ENCODE measurements around the gene IL1B. TPM values are rescaled to one million over a fixed set of nuclear protein-coding genes. Genes with fewer than 3 reads are reported as not detected.

IL1B gene
- total RNA-seq, 4 donors from 2014 or later = 0.53 to 9.1 TPM; not detected in 2

- TF ChIP-seq CTCF (IDR thresholded peaks at IDR 0.05) = no peak
- no peak for TF ChIP-seq POLR2A (IDR thresholded peaks at IDR 0.05)
- H3K4me1 ChIP-seq = peaks cover 0 to 5% (median 0%) of the 10 kb centered on the region in 4 donors
- no peak overlapping the region for H3K4me3 ChIP-seq
- H3K9me3 ChIP-seq = no peaks in the 10 kb centered on the region
- H3K27ac ChIP-seq = no peak overlapping the region
- no peaks in the 10 kb centered on the region for H3K27me3 ChIP-seq
- no peak for DNase-seq
- no peaks in the 10 kb centered on the region for H3K36me3 ChIP-seq
Observed at GRCh38 chr2:112824694-112825085, 11.9 kb downstream of the IL1B start.

- no peak for TF ChIP-seq POLR2A (IDR thresholded peaks at IDR 0.05)
- TF ChIP-seq CTCF (IDR thresholded peaks at IDR 0.05) = no peak
Observed at GRCh38 chr2:112821682-112822081, 14.9 kb downstream of the IL1B start.

GRCh38 chr2:112821142-112821541, 15.4 kb downstream of the IL1B start:
- no peak for TF ChIP-seq POLR2A (IDR thresholded peaks at IDR 0.05)
- no peak for TF ChIP-seq CTCF (IDR thresholded peaks at IDR 0.05)
- H3K9me3 ChIP-seq = no peaks in the 10 kb centered on the region
- H3K4me1 ChIP-seq = peaks cover 0 to 5% (median 0%) of the 10 kb centered on the region in 4 donors
- no peak overlapping the region for H3K4me3 ChIP-seq
- no peak for DNase-seq
- no peaks in the 10 kb centered on the region for H3K27me3 ChIP-seq
- no peaks in the 10 kb centered on the region for H3K36me3 ChIP-seq
- no peak overlapping the region for H3K27ac ChIP-seq

More at GRCh38 chr2:112821682-112822081, 14.9 kb downstream of the IL1B start:
- H3K36me3 ChIP-seq = no peaks in the 10 kb centered on the region
- no peak overlapping the region for H3K4me3 ChIP-seq
- H3K27me3 ChIP-seq = no peaks in the 10 kb centered on the region
- no peak overlapping the region for H3K27ac ChIP-seq
- H3K9me3 ChIP-seq = no peaks in the 10 kb centered on the region
- peaks cover 0 to 5% (median 0%) of the 10 kb centered on the region in 4 donors for H3K4me1 ChIP-seq
- DNase-seq = no peak

- no peak for DNase-seq
- no peaks in the 10 kb centered on the region for H3K9me3 ChIP-seq
- peaks cover 0 to 5% (median 0%) of the 10 kb centered on the region in 4 donors for H3K4me1 ChIP-seq
- no peak overlapping the region for H3K27ac ChIP-seq
- H3K4me3 ChIP-seq = no peak overlapping the region
- no peaks in the 10 kb centered on the region for H3K27me3 ChIP-seq
- no peak for TF ChIP-seq CTCF (IDR thresholded peaks at IDR 0.05)
- TF ChIP-seq POLR2A (IDR thresholded peaks at IDR 0.05) = no peak
- H3K36me3 ChIP-seq = no peaks in the 10 kb centered on the region
Observed at GRCh38 chr2:112820343-112820742, 16.2 kb downstream of the IL1B start.

GRCh38 chr2:112819081-112819480, 17.5 kb downstream of the IL1B start:
- no peak for TF ChIP-seq POLR2A (IDR thresholded peaks at IDR 0.05)
- no peak for TF ChIP-seq CTCF (IDR thresholded peaks at IDR 0.05)
- no peak overlapping the region for H3K4me3 ChIP-seq

More at GRCh38 chr2:112819081-112819480, 17.5 kb downstream of the IL1B start:
- Histone ChIP-seq H3K4me1 (peaks cover 0 to 5% (median 0%) of the 10 kb centered on the region in 4 donors), H3K36me3 (no peaks in the 10 kb centered on the region), H3K27ac (no peak overlapping the region), H3K9me3 (no peaks in the 10 kb centered on the region), H3K27me3 (no peaks in the 10 kb centered on the region)
- DNase-seq = no peak
